ENCODE results near the gene MBP.
"Not testable (repeated sequence)": the region's sequence is repeated elsewhere in the genome, so short reads cannot be mapped to it uniquely, and the experiment has no call there.

Gene MBP

GRCh38 chr18:77020561-77020960 lies 112.0 kb downstream of the MBP start:
- DNase-seq: no peak

GRCh38 chr18:77019641-77020040 lies 112.9 kb downstream of the MBP start:
- DNase-seq: no peak

GRCh38 chr18:77018650-77019049 lies 113.9 kb downstream of the MBP start:
- not testable (repeated sequence) for DNase-seq

GRCh38 chr18:77017355-77017754 lies 115.2 kb downstream of the MBP start:
- no peak for DNase-seq

- DNase-seq: no peak
Observed at GRCh38 chr18:77016936-77017335, 115.6 kb downstream of the MBP start.

- no peak for DNase-seq
Observed at GRCh38 chr18:77015771-77016710, 116.5 kb downstream of the MBP start.

GRCh38 chr18:77015169-77015568 lies 117.4 kb downstream of the MBP start:
- DNase-seq: no peak

- no peak for DNase-seq
Observed at GRCh38 chr18:77014538-77014937, 118.0 kb downstream of the MBP start.

- no peak for DNase-seq
Observed at GRCh38 chr18:77013811-77014521, 118.6 kb downstream of the MBP start.

GRCh38 chr18:77012806-77013541 lies 119.6 kb downstream of the MBP start:
- no peak for DNase-seq

- DNase-seq: no peak
Observed at GRCh38 chr18:77012120-77012519, 120.5 kb downstream of the MBP start.

- no peak for DNase-seq
Observed at GRCh38 chr18:77009675-77010074, 122.9 kb downstream of the MBP start.

- DNase-seq: no peak
Observed at GRCh38 chr18:77008576-77009315, 123.8 kb downstream of the MBP start.

GRCh38 chr18:77008006-77008405 lies 124.6 kb downstream of the MBP start:
- DNase-seq: no peak

- DNase-seq: no peak
Observed at GRCh38 chr18:77007251-77007650, 125.3 kb downstream of the MBP start.

GRCh38 chr18:77006305-77007175 lies 126.0 kb downstream of the MBP start:
- DNase-seq: peak; percentile 40

GRCh38 chr18:77005651-77006195 lies 126.9 kb downstream of the MBP start:
- no peak for DNase-seq

GRCh38 chr18:77004555-77005380 lies 127.8 kb downstream of the MBP start:
- peak; percentile 52 for DNase-seq

- DNase-seq: peak; percentile 22
Observed at GRCh38 chr18:77003316-77003715, 129.3 kb downstream of the MBP start.

GRCh38 chr18:77002496-77002895 lies 130.1 kb downstream of the MBP start:
- peak; percentile 20 for DNase-seq

Data from activated CD8-positive, alpha-beta memory T cell treated with anti-CD3 and anti-CD28 coated beads, Interleukin-2, amount 50 U/mL, for 48 hours (primary cell).